SIG-M5 treated with dmso at 0.1 percent for 504 hours (cell line): ENCODE measurements around the gene RPA3.
"Not testable (repeated sequence)": the region's sequence is repeated elsewhere in the genome, so short reads cannot be mapped to it uniquely, and the experiment has no call there.

ENCODE experiments used
- DNase-seq: peaks from one replicate; lab custom pipeline; 2025; ENCODE audit not compliant: unreplicated experiment; lab: John Stamatoyannopoulos, UW

RPA3 gene

GRCh38 chr7:7695111-7695817 lies 23.1 kb downstream of the RPA3 start:
- DNase-seq, result no peak

- no peak for DNase-seq
Measured at GRCh38 chr7:7694542-7694941, 23.9 kb downstream of the RPA3 start.

- DNase-seq, result no peak
Measured at GRCh38 chr7:7693881-7694280, 24.5 kb downstream of the RPA3 start.

DNA sequence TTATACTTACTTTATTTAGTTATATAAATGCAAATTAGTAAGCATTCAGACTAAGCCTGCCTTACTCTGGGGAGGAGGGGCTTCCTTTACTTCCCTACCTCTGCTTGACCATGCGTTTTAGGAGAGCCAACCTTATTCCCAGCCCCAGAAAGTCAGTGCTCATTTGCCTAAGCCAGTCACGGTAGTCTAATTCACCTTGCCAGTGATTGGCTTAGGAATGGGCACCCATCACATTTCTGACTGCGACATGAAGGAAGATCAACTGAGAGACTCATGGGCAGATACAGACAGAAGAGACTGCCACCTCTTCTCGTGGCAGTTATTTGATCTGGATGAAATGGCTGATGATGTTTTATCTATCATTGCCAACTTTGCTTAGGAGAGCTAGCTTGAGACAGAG lies 29.5 kb downstream of the RPA3 start:
- no peak for DNase-seq

DNA sequence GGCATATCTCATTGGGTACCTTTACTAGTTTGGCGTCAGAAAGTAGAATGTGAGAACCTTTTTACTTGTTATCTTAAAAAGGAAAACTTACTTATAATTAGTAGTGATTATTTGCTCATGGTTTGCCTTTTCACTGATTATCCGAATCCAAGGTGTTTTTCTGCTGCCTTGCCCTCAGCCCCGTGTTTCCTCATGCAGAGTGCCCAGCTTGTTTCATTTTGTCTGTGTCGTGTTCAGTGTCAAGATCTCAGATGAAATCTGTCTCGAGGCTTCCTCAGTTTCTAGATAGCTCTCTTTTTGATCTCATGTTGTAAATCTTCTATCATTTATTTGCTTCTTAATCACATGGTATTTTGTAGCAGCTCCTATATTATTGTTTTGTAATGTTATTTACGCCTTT lies 30.1 kb downstream of the RPA3 start:
- no peak for DNase-seq

DNA sequence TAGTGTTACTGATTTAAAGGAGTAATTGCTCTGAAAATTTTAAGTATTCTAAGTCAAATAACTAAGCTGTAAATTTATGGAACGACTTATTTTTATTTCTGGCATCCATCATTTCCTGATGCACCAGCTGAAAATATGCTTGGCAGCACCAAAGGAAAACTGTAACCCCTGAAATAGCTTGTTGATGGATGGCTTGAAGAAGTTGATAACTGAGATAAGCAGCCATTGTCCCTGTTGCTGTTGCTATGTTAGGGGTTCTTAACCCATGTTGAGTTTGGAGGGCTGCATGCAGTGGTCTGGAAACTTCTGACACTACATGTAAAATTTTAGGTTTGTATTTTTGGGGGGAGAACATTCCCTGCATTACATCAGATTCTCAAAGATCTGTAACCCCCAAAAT lies 30.6 kb downstream of the RPA3 start:
- no peak for DNase-seq

DNA sequence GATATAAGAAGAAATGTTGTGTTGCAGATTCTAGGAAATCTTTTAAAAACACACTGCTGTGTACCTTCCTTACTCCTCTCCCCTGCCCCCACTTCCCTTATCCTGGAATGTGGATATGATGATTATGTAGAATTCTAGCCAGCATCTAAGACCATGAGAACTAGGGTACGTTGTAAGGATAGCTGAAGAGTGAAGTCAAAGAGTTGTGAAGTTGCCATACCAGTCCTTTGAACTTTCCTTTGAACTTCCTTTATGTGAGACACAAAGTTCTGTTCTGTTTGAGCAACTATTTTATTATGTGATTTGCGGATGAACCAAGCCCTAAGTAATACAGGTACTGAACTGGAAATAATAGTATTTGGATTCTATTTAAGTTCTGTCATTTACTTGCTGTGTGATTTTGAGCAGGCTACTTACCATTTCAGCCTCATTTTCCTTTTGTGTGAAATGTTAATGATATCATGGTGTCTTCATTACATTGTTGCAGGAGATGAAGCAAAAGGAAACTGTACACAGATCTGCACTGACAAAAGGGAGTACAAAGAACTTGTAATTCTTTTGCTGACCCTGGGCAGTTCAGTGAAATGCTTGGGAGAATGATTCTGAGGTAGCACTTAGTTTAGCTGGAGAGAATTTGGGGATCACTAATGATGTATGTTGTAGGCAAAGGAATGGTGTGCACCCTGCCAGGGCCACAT lies 31.4 kb downstream of the RPA3 start:
- DNase-seq, result no peak

GRCh38 chr7:7682861-7683260 lies 35.5 kb downstream of the RPA3 start:
- no peak for DNase-seq

- no peak for DNase-seq
Measured at GRCh38 chr7:7681936-7682329, 36.5 kb downstream of the RPA3 start.

DNA sequence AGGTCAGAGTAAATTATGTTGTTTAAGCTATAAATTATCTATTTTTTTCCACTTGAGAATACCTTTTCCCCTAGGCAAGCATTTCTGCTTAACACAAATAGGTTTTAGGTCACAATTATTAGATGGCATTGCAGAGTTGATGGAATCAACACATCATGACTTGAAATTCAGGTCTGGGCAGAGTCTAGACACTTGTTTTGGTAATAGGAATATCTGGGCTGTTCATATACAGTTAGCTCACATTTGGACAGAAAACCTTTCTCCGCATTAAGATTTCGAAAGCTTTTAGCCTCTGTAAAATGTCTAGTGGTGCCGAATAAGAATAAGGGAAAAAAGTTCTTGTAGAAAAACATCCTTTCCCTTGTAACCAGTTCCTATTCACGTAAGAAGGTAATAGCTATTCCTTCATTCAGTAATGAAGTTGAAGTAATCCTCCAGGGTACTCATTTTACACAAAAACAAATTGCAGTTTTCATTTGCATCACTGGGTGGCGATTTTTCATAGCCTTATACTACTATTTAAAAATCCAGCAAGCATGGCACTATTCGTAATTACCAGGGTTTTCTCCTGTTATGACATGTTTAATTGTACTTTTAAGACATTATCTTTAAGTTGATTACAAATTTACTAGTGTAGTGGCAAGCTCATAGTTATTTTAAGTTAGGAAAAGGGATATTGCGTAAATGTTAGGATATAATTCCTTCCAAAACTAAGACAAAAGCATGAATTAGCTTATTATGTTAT lies 37.0 kb downstream of the RPA3 start:
- peak; percentile 58 for DNase-seq

- DNase-seq, result peak; percentile 8
Measured at GRCh38 chr7:7679640-7680039, 38.8 kb downstream of the RPA3 start.

DNA sequence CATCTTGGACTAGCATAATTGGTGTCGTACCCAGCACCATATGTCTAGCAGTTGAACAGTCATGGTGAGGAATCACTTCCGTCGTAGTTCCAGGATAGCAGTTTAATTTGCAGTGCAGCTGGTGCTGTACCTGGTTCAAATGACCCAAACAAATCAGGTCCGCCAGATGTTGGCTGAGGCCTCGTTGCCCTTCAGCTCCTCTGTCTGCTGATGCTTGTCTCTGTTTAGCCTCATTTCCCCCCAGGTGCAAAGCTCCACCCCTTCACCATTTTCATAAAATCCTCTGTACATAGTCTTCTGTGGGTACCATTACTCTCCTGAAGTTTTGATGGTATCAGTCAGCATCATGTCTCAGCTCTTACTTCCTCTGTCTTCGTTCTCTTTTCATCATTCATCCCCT lies 42.7 kb downstream of the RPA3 start:
- no peak for DNase-seq

GRCh38 chr7:7673240-7673550 lies 45.2 kb downstream of the RPA3 start:
- no peak for DNase-seq

GRCh38 chr7:7672545-7673239 lies 45.7 kb downstream of the RPA3 start:
- DNase-seq, result no peak

DNA sequence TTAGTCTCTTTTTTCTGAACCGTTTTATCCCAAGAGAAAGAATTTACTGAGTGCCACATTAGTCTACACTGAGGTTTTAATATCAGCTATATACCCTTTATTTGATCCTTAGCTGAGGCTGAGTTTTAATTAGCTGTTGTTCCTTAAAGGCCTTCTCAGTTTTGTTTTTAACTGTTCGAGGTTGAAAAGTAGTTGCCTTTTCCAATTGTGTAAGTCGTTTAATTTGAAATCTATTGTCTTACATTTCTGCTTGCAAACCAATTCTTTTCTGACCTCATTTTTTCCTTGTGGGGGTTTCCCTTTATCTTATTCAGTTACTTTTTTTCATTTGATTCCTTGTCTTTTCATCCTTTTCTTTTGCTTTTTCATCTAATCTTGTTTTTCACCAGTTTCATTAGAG lies 47.0 kb downstream of the RPA3 start:
- DNase-seq, result no peak

GRCh38 chr7:7670490-7670889 lies 47.9 kb downstream of the RPA3 start:
- DNase-seq, result no peak

GRCh38 chr7:7668706-7669105 lies 49.7 kb downstream of the RPA3 start:
- DNase-seq, result no peak

- DNase-seq, result no peak
Measured at GRCh38 chr7:7667187-7667586, 51.2 kb downstream of the RPA3 start.

DNA sequence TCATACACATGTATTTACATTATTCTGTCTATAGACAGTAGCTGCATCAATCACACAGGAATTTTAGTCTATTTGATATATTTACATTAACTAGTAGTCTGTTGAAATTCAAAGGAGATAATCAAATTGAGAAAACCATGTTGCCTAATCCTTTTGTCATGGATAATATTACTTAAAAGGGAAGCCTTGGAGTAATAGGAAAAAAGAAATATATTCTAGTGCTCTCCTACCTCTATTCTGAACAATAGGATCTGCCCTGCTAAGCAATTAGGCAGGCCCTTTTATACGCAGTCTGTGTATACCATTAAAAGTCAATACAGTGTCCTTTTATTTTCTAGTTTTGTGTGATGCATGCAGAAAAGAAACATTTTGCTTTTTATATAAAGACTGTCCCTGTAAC lies 53.4 kb downstream of the RPA3 start:
- DNase-seq, result no peak

- no peak for DNase-seq
Measured at GRCh38 chr7:7664291-7664690, 54.1 kb downstream of the RPA3 start.

DNA sequence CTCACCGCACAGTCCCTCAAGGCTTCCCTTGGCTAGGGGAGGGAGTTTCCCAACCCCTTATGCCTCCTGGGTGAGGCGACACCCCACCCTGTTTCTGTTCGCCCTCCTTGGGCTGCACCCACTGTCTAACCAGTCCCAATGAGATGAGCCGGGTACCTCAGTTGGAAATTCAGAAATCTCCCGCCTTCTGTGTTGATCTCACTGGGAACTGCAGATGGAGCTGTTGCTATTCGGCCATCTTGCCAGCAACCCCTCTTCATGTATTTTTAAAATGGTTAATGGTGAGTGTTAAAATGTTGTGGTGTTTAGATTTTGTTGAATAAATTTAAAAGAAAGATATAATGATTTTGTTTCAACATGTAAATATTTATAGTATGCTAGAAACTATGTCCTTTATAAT lies 55.9 kb downstream of the RPA3 start:
- DNase-seq, result no peak

DNA sequence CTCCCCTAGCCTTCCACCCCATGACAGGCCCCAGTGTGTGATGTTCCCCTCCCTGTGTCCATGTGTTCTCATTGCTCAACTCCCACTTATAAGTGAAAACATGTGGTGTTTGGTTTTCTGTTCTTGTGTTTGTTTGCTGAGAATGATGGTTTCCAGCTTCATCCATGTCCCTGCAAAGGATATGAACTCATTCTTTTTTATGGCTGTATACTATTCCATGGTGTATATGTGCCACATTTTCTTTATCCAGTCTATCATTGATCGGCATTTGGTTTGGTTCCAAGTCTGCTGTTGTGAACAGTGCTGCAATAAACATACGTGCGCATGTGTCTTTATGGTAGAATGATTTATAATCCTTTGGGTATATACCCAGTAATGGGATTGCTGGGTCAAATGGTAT lies 61.9 kb downstream of the RPA3 start:
- not testable (repeated sequence) for DNase-seq
